ENCODE data around the gene HEATR3. TPM values are rescaled to one million over a fixed set of nuclear protein-coding genes. Genes with fewer than 3 reads are reported as not detected.

HEATR3 gene
- total and polyA plus RNA-seq, 2 of the 13 experiments (the other 11 are each of a cell fraction or from before 2014, with no cell fraction given), result 22.4 to 52.4 TPM

DNA sequence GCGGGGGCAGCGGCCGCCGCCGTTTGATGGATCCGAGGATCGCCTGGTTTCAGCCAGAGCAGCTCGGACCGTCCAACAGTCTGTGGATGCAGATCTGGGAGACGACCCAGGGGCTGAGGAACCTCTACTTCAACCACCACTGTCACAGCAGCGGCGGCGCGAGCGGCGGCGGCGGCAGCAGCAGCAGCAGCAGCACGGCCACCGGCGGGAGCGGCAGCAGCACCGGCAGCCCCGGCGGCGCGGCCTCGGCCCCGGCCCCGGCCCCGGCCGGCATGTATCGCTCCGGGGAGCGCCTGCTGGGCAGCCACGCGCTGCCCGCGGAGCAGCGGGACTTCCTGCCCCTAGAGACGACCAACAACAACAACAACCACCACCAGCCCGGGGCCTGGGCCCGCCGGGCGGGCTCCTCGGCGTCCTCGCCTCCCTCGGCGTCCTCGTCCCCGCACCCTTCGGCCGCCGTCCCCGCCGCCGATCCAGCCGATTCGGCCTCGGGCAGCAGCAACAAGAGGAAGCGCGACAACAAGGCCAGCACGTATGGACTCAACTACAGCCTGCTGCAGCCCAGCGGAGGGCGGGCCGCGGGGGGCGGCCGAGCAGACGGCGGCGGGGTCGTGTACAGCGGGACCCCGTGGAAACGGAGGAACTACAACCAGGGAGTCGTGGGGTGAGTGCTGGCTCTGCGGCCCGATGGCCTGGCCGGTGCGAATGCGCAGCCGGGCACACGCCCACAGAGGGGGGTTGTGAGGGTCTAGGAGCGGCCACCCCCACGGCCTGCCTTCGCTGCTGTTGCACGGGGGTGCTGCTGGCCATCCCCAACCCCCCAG, 88.0 kb downstream of the HEATR3 start (continued):
- TF ChIP-seq, protein P1, sequence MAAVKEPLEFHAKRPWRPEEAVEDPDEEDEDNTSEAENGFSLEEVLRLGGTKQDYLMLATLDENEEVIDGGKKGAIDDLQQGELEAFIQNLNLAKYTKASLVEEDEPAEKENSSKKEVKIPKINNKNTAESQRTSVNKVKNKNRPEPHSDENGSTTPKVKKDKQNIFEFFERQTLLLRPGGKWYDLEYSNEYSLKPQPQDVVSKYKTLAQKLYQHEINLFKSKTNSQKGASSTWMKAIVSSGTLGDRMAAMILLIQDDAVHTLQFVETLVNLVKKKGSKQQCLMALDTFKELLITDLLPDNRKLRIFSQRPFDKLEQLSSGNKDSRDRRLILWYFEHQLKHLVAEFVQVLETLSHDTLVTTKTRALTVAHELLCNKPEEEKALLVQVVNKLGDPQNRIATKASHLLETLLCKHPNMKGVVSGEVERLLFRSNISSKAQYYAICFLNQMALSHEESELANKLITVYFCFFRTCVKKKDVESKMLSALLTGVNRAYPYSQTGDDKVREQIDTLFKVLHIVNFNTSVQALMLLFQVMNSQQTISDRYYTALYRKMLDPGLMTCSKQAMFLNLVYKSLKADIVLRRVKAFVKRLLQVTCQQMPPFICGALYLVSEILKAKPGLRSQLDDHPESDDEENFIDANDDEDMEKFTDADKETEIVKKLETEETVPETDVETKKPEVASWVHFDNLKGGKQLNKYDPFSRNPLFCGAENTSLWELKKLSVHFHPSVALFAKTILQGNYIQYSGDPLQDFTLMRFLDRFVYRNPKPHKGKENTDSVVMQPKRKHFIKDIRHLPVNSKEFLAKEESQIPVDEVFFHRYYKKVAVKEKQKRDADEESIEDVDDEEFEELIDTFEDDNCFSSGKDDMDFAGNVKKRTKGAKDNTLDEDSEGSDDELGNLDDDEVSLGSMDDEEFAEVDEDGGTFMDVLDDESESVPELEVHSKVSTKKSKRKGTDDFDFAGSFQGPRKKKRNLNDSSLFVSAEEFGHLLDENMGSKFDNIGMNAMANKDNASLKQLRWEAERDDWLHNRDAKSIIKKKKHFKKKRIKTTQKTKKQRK (IDR thresholded peaks at IDR 0.05; ENCODE audit: low read length), result no peak
- TF ChIP-seq, protein P2, sequence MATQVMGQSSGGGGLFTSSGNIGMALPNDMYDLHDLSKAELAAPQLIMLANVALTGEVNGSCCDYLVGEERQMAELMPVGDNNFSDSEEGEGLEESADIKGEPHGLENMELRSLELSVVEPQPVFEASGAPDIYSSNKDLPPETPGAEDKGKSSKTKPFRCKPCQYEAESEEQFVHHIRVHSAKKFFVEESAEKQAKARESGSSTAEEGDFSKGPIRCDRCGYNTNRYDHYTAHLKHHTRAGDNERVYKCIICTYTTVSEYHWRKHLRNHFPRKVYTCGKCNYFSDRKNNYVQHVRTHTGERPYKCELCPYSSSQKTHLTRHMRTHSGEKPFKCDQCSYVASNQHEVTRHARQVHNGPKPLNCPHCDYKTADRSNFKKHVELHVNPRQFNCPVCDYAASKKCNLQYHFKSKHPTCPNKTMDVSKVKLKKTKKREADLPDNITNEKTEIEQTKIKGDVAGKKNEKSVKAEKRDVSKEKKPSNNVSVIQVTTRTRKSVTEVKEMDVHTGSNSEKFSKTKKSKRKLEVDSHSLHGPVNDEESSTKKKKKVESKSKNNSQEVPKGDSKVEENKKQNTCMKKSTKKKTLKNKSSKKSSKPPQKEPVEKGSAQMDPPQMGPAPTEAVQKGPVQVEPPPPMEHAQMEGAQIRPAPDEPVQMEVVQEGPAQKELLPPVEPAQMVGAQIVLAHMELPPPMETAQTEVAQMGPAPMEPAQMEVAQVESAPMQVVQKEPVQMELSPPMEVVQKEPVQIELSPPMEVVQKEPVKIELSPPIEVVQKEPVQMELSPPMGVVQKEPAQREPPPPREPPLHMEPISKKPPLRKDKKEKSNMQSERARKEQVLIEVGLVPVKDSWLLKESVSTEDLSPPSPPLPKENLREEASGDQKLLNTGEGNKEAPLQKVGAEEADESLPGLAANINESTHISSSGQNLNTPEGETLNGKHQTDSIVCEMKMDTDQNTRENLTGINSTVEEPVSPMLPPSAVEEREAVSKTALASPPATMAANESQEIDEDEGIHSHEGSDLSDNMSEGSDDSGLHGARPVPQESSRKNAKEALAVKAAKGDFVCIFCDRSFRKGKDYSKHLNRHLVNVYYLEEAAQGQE (IDR thresholded peaks at IDR 0.05; ENCODE audit: borderline replicate concordance in 1 of 2, low read depth in 1 of 2, low read length in 2 of 2), result no peak
- TF ChIP-seq SOX5 (CRISPR knock-in tag; IDR thresholded peaks at IDR 0.05; ENCODE audit: borderline replicate concordance) (no peak), ZNF225 (CRISPR knock-in tag; IDR thresholded peaks at IDR 0.05) (peak; percentile 92), TCF12 (IDR thresholded peaks at IDR 0.05) (no peak), TCF12 (CRISPR knock-in tag; IDR thresholded peaks at IDR 0.05) (no peak), SPEN (CRISPR knock-in tag; IDR thresholded peaks at IDR 0.05; ENCODE audit: low read depth) (peak; percentile 70)
- TF ChIP-seq, protein P3, sequence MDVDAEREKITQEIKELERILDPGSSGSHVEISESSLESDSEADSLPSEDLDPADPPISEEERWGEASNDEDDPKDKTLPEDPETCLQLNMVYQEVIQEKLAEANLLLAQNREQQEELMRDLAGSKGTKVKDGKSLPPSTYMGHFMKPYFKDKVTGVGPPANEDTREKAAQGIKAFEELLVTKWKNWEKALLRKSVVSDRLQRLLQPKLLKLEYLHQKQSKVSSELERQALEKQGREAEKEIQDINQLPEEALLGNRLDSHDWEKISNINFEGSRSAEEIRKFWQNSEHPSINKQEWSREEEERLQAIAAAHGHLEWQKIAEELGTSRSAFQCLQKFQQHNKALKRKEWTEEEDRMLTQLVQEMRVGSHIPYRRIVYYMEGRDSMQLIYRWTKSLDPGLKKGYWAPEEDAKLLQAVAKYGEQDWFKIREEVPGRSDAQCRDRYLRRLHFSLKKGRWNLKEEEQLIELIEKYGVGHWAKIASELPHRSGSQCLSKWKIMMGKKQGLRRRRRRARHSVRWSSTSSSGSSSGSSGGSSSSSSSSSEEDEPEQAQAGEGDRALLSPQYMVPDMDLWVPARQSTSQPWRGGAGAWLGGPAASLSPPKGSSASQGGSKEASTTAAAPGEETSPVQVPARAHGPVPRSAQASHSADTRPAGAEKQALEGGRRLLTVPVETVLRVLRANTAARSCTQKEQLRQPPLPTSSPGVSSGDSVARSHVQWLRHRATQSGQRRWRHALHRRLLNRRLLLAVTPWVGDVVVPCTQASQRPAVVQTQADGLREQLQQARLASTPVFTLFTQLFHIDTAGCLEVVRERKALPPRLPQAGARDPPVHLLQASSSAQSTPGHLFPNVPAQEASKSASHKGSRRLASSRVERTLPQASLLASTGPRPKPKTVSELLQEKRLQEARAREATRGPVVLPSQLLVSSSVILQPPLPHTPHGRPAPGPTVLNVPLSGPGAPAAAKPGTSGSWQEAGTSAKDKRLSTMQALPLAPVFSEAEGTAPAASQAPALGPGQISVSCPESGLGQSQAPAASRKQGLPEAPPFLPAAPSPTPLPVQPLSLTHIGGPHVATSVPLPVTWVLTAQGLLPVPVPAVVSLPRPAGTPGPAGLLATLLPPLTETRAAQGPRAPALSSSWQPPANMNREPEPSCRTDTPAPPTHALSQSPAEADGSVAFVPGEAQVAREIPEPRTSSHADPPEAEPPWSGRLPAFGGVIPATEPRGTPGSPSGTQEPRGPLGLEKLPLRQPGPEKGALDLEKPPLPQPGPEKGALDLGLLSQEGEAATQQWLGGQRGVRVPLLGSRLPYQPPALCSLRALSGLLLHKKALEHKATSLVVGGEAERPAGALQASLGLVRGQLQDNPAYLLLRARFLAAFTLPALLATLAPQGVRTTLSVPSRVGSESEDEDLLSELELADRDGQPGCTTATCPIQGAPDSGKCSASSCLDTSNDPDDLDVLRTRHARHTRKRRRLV (CRISPR knock-in tag; IDR thresholded peaks at IDR 0.05), result no peak
- TF ChIP-seq, protein P4, sequence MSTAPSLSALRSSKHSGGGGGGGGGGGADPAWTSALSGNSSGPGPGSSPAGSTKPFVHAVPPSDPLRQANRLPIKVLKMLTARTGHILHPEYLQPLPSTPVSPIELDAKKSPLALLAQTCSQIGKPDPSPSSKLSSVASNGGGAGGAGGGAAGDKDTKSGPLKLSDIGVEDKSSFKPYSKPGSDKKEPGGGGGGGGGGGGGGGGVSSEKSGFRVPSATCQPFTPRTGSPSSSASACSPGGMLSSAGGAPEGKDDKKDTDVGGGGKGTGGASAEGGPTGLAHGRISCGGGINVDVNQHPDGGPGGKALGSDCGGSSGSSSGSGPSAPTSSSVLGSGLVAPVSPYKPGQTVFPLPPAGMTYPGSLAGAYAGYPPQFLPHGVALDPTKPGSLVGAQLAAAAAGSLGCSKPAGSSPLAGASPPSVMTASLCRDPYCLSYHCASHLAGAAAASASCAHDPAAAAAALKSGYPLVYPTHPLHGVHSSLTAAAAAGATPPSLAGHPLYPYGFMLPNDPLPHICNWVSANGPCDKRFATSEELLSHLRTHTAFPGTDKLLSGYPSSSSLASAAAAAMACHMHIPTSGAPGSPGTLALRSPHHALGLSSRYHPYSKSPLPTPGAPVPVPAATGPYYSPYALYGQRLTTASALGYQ (CRISPR knock-in tag; IDR thresholded peaks at IDR 0.05), result no peak
- TF ChIP-seq, protein P5, sequence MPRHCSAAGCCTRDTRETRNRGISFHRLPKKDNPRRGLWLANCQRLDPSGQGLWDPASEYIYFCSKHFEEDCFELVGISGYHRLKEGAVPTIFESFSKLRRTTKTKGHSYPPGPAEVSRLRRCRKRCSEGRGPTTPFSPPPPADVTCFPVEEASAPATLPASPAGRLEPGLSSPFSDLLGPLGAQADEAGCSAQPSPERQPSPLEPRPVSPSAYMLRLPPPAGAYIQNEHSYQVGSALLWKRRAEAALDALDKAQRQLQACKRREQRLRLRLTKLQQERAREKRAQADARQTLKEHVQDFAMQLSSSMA (CRISPR knock-in tag; IDR thresholded peaks at IDR 0.05), result 0 out of 2 replicates have a peak, but pooled peaks have one; percentile 56
- TF ChIP-seq, protein P6, sequence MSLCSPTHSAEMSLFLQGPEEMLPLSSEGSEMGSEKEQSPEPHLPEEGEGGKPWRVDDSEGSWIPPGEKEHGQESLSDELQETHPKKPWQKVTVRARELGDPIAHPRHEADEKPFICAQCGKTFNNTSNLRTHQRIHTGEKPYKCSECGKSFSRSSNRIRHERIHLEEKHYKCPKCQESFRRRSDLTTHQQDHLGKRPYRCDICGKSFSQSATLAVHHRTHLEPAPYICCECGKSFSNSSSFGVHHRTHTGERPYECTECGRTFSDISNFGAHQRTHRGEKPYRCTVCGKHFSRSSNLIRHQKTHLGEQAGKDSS (CRISPR knock-in tag; IDR thresholded peaks at IDR 0.05; ENCODE audit: borderline replicate concordance, low read depth), result no peak

Data from HepG2 (cell line).